Peyer's patch (tissue), 4 donors: ENCODE measurements around the gene NR1I3. TPM values are rescaled to one million over a fixed set of nuclear protein-coding genes. Genes with fewer than 3 reads are reported as not detected.
A peak's percentile ranks its signal among the peaks of the same experiment; 100 is the strongest.

ENCODE experiments used
- DNase-seq, 3 donors: peaks; one replicate each; pipeline ENCODE4 v3.0.0-alpha.2; 2017 to 2019
- H3K27ac ChIP-seq, 4 donors: fragments of 200-600 bp; sonication (generic); one replicate each; pipeline ENCODE4 v1.5.1; 2016 to 2019
- H3K27me3 ChIP-seq, 2 donors: fragments of 200-600 bp; sonication (generic); one replicate each; pipeline ENCODE4 v1.5.1; 2019
- H3K36me3 ChIP-seq, 3 donors: fragments of 200-600 bp; sonication (generic); one replicate each; pipeline ENCODE4 v1.5.1; 2016 to 2019
- H3K4me1 ChIP-seq, 4 donors: fragments of 200-600 bp; sonication (generic); one replicate each; pipeline ENCODE4 v1.5.1; 2016 to 2019
- H3K4me3 ChIP-seq, 4 donors: fragments of 200-600 bp; sonication (generic); 1 replicate in 3 of 4; 2 replicates in 1 of 4; pipeline ENCODE4 v1.5.1; 2016 to 2019; ENCODE audit warnings: mild to moderate bottlenecking in 1 of 4
- H3K9me3 ChIP-seq, 4 donors: fragments of 200-600 bp; sonication (generic); one replicate each; pipeline ENCODE4 v1.5.1; 2016 to 2019; ENCODE audit warnings: mild to moderate bottlenecking in 1 of 4
- POLR2A ChIP-seq, 2 donors: fragments of 450-650 bp; IDR thresholded peaks; one replicate each; pipeline ENCODE4 v1.5.1; 2017; ENCODE audit warnings: antibody characterized with exemption in 2 of 2, mild to moderate bottlenecking in 2 of 2, moderate library complexity in 2 of 2
- total RNA-seq, 4 donors: library from RNA; depleted of rRNA; stranded (reverse); fragments of >200 nt; gene quantifications; one replicate each; pipeline ENCODE4 v1.1.0, GENCODE V29; 2016
- TF ChIP-seq, protein P1 (sequence below), 6 experiments: fragments of 450-650 bp in 4 of 6; fragments of 200-600 bp in 2 of 6; sonication (generic) in 1 of 6; IDR thresholded peaks; one replicate each; pipeline ENCODE4 v1.5.1; 2017 to 2019; ENCODE audit warnings: antibody characterized with exemption in 6 of 6, mild to moderate bottlenecking in 3 of 6, moderate library complexity in 1 of 6

Gene NR1I3
- total RNA-seq, 4 donors from 2014 or later: 3.2 TPM; not detected in 3

GRCh38 chr1:161196521-161197451, 41.2 kb downstream of the NR1I3 start:
- Histone ChIP-seq H3K27ac (peak overlapping the region in 3 of 4 donors; percentile 68 to 95 (median 93)), H3K36me3 (no peaks in the 10 kb centered on the region), H3K4me3 (peak overlapping the region in 3 of 4 donors; percentile 2 to 45 (median 30)), H3K27me3 (no peaks in the 10 kb centered on the region), H3K9me3 (no peaks in the 10 kb centered on the region), H3K4me1 (peaks cover 0 to 38% (median 9%) of the 10 kb centered on the region in 4 donors)
- DNase-seq: no peak
- TF ChIP-seq, protein P1, sequence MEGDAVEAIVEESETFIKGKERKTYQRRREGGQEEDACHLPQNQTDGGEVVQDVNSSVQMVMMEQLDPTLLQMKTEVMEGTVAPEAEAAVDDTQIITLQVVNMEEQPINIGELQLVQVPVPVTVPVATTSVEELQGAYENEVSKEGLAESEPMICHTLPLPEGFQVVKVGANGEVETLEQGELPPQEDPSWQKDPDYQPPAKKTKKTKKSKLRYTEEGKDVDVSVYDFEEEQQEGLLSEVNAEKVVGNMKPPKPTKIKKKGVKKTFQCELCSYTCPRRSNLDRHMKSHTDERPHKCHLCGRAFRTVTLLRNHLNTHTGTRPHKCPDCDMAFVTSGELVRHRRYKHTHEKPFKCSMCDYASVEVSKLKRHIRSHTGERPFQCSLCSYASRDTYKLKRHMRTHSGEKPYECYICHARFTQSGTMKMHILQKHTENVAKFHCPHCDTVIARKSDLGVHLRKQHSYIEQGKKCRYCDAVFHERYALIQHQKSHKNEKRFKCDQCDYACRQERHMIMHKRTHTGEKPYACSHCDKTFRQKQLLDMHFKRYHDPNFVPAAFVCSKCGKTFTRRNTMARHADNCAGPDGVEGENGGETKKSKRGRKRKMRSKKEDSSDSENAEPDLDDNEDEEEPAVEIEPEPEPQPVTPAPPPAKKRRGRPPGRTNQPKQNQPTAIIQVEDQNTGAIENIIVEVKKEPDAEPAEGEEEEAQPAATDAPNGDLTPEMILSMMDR (IDR thresholded peaks at IDR 0.05): no peak
- TF ChIP-seq POLR2A (IDR thresholded peaks at IDR 0.05): no peak

- Histone ChIP-seq H3K4me3 (peak overlapping the region in 2 of 4 donors; percentile 30 to 45), H3K36me3 (no peaks in the 10 kb centered on the region), H3K4me1 (peaks cover 0 to 32% (median 9%) of the 10 kb centered on the region in 4 donors), H3K27me3 (no peaks in the 10 kb centered on the region), H3K9me3 (no peaks in the 10 kb centered on the region), H3K27ac (peak overlapping the region in 2 of 4 donors; percentile 68 to 95)
- TF ChIP-seq POLR2A (IDR thresholded peaks at IDR 0.05): no peak
- TF ChIP-seq, protein P1 (IDR thresholded peaks at IDR 0.05): no peak
- DNase-seq: no peak
Measured at GRCh38 chr1:161196111-161196510, 41.9 kb downstream of the NR1I3 start.

DNA sequence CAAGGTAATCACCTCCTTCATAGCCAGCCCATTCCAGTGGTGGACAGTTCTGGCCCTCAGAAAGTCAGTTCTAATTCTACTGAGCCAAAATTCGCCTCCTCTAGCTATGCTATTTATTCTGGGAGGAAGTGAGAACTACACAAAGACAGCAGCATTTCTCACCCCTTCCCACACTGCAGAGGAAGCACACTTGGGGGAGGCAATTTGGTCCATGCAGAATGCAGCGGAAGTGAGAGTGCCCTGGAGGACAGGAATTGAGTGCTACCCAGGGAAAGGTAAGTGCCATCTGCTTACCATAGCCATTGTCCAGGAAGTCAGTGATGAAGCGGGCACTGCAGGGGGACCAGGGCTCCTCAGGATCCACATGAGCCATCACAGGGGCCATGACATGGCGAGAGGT, 42.8 kb downstream of the NR1I3 start:
- no peaks in the 10 kb centered on the region for H3K9me3 ChIP-seq
- peaks cover 0 to 22% (median 9%) of the 10 kb centered on the region in 4 donors for H3K4me1 ChIP-seq
- no peak overlapping the region for H3K4me3 ChIP-seq
- H3K36me3 ChIP-seq: no peaks in the 10 kb centered on the region
- H3K27me3 ChIP-seq: no peaks in the 10 kb centered on the region
- peak in 1 of 3 donors; percentile 34 for DNase-seq
- no peak for TF ChIP-seq POLR2A (IDR thresholded peaks at IDR 0.05)
- TF ChIP-seq, protein P1 (IDR thresholded peaks at IDR 0.05): no peak
- H3K27ac ChIP-seq: peak overlapping the region in 2 of 4 donors; percentile 8 to 44

- DNase-seq: no peak
- H3K4me3 ChIP-seq: no peak overlapping the region
- H3K27ac ChIP-seq: peak overlapping the region in 1 of 4 donors; percentile 5
- no peak for TF ChIP-seq POLR2A (IDR thresholded peaks at IDR 0.05)
- TF ChIP-seq, protein P1 (IDR thresholded peaks at IDR 0.05): no peak
- H3K4me1 ChIP-seq: peaks cover 0 to 14% (median 9%) of the 10 kb centered on the region in 4 donors
- H3K36me3 ChIP-seq: no peaks in the 10 kb centered on the region
- no peaks in the 10 kb centered on the region for H3K27me3 ChIP-seq
- no peaks in the 10 kb centered on the region for H3K9me3 ChIP-seq
Measured at GRCh38 chr1:161193561-161194235, 44.3 kb downstream of the NR1I3 start.

DNA sequence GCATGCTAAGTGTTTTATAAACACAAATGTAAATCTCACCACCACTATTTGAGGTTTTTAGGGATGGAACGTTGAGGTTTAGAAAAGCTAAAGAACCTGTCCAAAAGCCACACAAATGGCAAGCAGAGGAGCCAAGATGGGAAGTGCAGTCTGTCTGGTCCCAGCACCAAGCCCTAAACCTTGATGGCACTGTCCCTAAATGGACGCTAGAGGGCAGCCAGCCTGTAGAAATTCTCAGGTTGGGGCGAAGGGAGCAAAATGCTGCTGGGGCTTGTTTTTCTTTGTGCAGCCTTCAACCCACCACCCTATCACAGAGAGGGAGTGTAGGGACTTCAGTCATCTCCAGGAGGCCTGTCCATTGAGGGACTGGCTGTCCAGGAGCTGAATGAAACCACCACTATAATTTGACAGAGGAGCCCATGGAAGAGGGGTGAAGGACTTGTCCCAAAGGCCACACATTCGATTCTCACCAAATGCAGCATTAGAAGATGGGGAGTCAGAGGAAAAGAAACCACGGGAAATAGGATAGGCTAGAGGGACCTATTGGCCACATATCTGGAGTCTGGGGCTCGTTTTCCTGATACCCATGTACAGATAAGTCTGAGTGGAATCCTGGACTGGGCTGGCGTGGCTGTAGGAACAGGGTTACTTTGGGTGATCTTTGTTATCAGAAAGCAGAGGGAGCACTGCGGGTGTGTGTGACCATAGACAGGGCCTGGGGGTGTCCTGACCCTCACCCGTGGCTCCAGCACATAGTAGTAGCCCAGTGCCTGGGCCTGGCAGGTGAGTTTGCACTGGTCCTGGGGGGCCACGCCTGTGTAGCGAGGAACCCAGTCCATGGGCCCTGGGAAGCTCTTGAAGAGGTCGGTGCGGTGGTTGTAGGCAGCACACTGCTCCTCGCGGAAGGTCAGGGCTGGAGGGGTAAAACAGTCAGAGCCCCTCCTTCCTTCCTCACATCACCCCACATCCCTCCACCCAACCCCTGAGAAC, 45.2 kb downstream of the NR1I3 start:
- Histone ChIP-seq H3K27ac (peak overlapping the region in 1 of 4 donors; percentile 12), H3K4me1 (peaks cover 0 to 12% (median 7%) of the 10 kb centered on the region in 4 donors), H3K4me3 (no peak overlapping the region), H3K27me3 (no peaks in the 10 kb centered on the region), H3K36me3 (no peaks in the 10 kb centered on the region), H3K9me3 (no peaks in the 10 kb centered on the region)
- TF ChIP-seq, protein P1 (IDR thresholded peaks at IDR 0.05): peak; percentile 80 to 90 (median 84)
- TF ChIP-seq POLR2A (IDR thresholded peaks at IDR 0.05): no peak
- DNase-seq: peak in 2 of 3 donors; percentile 63 to 88
